ENCODE results near the gene FAM131A.

Gene FAM131A

DNA sequence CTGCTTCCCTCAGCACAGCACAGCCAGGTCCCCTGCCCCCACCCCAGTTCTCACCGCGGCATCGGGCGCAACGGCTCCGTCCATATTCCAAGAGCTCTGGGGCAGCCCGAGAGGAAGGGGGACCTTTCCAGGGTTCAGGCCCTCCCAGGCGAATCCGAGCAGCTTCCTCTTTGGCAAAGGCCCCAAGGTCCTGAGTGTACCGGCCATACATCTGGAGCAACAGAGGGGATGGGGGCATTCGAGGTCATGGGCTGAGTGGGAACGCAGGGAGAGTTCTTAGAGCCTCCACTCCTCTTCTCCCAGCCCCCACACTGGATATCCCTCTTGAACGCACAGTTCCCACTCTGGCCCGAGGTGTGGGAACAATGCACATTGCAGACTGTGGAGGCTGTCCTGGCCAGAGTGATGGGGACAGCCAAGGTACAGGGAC is 21.5 kb downstream of the FAM131A start:
- DNase-seq: no peak

DNA sequence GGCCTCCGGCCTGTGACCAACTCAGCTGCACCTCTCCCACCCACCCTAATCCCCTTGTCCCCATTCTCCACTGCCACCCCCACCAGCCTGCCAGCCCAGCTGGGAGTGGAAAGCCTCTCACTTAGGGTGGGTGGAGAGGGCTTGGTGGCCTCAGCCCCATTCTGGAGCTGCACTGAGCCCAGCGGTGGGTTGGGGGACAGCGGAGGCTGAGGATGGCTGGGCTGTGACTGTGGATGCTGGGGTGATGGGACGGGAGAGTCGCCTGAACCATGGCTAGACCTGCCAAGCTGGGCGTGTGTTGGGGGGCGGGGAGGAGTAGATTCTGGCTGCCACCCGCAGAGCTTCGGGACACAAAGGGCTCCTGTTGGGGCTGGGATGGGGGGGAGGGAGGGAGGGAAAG is 22.2 kb downstream of the FAM131A start:
- DNase-seq: no peak

DNA sequence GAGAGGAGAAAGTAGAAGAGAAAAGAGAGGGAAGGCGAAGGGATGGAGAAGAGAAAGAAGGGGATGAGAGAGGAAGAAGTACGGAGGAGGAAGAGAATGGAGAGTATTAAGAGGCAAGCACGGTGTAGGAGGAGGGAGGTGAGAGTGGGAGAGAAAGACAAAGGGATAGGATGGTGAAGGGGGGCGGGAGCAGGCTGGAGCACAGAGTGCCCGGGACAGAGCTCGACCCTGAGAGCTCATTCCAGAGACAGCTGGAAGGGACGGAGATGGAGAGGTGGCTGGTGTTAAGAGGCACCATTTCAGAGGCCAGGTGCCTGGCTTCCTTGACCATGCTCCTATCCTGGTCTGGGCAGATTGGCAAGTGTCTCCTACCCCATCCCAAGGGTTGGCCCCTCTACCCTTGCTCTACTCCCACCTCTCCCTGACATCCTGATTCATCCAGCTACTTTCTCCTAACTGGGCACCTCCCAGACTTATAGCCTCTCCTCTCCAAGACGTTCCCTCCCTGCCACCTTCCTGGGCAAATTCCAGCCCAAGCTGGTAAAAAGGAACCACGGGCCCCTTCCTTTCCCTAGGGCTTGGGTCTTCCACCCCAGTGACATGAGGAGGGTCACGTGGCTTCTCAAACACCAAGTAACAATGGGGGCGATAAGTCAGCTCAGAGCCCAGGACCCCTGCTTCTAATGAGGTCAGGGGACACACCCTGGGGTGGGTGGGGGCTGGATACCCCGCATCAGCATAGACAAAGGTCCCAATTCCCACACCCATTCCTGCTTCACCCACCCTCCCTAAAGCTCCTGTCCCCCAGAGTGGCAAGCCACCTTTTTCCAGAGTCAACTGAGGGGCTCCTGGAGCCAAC is 22.9 kb downstream of the FAM131A start:
- no peak for DNase-seq

DNA sequence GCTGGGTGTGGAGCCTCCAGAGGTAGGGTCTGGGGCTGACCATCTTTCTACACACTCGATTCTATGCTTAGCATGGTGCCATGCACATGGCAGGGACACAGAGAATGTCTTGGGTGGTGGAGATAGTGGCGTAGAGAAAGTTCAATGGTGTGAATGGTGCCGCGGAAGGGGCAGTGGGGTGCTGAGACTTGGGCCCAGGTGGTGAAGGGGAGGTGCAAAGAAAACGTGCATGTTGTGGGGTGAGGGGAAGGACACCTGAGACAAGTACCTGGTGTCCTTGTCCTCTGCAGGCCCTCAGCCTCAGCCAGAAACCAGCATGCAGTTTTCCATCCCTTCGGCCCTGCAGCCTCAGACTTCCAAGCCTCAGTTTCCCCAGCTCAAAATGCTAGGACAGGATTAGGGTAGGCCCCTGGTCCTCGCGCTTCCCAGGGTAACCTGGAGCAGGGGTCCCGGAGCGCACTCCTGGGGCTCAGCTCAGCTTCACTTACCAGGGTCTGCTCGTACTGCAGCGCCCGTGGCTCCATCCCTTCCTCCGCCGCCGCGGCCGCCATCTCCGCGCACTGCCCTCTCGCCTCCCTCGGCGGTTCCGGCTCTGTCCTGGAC is 23.6 kb downstream of the FAM131A start:
- DNase-seq: no peak

DNA sequence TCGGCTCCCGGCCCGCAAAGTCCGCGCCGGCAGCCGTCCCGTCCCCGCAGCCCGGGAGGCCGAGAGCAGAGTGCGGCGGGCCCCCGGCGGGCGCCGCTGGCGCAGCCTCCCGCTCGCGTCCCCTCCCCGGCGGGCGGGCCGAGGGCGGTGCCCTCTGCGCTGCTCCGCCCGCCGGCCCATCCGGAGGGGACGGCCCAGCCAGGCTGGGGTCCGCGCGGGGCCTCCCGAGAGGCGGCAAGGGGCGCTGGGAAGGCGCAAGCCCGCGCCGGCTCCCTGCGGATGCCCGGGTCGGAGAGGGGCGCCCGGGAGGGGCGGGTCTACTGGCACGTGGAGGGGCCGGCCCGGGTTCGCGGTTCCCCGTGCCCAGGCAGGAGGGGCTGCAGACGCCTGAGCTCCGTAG is 24.1 kb downstream of the FAM131A start, which contains the start of the genes CLCN2 and POLR2H:
Gene CLCN2 (minus strand): TSS at position 74 of the 400 bp plus-strand sequence. CDS start 126 bp downstream, outside the sequence.
Gene POLR2H (plus strand): TSS at position 179 of the 400 bp plus-strand sequence. CDS start 1,783 bp downstream, outside the sequence.
- DNase-seq: no peak

DNA sequence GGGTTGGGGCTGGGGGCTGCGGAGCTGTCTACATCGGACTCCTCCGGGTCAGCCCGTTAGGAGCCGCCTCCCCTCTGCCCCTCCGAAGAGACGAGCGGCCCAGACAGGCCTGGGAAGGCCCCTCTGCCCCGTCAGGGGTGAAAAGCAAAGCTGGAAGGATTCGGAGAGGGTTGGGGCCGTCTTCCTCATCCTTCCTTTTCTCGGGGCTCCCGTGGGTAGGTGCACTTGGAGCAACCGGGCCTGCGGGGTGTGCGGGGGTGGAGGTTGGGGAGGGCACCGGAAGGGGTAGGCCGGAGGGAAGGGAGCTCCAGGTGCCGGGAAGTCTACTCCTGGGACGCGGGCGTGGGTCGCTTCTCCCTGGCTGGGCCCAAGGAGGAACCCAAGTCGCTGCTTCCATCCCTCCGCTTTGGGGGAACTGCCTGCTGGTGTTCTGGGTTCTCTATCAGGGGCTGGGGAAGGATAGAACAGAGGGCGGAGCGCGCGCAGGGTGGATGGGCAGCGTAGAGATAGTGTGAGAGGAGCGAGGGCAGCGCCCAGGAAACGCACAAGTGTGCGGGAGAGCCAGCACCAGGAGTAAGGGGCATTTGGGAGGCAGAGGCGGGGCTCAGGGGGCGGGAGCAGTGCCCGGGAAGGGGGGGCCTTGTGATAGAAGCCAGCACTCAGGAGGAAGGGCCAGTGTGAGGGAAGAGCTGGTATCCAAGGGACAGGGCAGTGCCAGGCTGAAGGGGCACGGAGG is 24.7 kb downstream of the FAM131A start:
- no peak for DNase-seq

DNA sequence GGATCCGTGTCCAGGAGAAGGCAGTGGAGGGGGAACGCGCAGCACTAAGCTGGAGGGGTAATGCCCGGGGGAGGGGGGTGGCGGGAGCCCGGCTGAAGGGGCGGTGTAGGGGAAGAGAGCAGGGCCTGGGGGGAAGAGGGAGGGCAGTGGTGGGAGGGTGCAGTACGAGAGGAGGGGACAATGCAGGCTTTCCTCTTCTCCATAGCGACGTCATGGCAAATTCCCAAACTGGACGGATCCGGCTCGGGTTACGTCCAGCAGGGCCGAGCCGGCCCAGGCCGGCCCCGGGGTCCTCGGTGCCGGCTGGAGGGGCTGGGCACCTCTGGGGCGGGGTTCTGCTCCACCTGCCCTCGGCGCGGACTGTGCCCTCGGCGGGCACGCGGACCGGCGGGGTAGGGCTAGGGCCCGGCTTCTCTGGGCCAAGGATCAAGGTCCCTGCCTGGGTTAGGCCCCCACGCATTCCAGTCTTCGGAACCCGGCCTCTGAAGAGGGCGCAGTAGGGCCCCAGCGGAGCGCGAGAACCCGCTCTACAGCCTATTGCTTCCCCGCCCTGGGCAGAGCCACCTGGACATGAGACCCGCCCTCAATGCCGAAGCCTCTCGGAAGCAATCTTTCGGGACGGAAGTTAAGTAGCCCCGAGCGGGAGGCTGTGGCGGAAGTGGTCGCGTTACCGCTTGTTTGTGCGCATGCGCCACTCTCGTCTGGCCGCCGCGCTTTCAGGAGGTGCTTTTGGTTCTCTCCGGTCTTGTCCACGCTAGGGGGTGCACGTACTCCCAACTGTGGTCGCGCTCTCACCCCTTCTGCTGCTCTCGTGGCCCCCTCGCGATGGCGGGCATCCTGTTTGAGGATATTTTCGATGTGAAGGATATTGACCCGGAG is 25.5 kb downstream of the FAM131A start:
- peak; percentile 84 for DNase-seq

DNA sequence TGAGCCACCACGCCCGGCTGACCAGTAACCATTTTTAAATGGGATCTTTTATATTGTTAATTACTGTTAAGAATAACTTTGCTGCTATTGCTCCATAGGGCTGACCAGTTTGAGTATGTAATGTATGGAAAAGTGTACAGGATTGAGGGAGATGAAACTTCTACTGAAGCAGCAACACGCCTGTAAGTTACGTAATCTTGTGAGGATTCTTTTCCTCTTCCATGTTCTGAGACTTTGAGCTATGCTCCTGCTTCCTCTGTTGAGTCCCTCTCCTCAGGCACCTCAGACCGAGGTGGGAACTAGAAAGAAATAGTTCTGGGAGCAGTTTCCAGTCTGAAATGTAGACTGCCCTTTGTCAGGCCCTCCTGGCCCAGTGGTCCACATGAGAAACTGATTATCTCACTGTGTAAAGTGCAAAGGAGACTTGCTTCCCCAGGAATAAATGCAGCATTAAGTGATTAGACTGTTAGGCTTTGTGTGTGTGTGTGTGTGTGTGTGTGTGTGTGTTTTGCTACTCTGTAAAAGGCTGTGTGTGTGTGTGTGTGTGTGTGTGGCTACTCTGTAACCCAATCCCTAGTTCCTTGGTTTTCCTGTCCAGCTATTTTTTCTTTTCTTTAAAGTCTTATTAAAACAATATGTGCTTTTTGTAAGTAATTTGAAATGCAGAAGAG is 29.4 kb downstream of the FAM131A start:
- no peak for DNase-seq

DNA sequence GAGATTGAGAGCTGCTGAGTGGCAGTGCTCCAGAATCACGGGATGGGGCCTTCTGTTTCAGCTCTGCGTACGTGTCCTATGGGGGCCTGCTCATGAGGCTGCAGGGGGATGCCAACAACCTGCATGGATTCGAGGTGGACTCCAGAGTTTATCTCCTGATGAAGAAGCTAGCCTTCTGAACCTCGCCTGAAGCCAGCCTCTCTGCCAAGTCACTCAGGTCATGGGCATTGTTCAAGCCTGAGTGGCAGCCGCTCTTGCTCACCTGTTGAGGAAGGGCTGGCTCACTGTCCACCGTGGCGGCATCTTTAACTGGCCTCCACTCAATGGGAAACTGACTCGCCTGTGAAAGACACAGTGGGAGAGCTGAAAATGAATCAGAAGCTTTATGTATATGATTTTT is 30.7 kb downstream of the FAM131A start:
- DNase-seq: no peak

DNA sequence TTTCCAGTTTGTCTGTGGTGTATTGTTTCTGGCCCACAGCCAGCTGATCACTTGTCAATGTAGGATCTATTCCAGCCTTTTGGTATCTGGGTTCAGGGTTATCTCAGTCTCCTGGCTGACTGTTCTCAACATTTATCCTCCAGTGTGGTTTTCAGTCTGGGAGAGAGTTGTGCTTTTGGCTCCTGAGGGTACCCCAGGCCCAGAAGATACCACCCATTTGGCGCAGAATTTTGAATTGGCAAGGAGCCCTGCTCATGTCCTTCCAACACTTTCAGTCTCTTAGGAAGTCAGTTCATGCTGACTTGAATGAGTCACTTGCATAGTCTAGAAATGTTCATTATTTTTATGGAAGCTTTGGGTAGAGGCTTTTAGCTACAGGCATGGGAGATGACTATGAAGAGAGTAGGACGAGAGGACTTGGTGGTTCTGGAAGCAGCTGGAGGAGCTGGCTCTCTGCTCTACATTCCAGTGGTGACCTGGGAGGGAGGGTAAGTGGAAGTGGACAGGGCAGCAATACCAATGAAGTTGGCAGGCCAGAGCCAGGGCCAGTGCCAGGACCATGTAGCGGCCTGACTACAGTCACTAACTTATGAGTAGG is 31.3 kb downstream of the FAM131A start:
- no peak for DNase-seq

DNA sequence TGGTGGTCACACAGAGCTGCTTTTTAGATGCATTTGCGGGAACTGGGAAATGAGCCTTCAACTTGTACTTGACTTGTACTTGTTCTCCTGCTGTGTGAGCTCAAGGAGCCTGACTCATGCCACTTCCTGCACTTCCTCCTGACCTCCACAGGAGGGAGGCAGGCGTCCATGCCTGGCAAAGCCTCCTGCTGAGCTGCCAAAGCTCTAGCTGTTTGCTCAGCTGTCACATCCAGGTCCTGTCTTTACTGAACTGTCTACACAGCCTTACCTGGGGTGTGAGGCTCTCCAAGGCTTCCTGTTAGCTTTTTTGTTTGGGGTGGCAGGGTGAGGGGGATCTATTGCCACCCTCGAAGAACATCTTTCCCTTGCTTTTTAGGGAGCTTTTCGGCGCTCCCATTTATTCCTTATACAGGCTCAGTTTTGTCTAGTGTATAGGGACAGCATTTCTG is 34.2 kb downstream of the FAM131A start:
- peak; percentile 92 for DNase-seq

DNA sequence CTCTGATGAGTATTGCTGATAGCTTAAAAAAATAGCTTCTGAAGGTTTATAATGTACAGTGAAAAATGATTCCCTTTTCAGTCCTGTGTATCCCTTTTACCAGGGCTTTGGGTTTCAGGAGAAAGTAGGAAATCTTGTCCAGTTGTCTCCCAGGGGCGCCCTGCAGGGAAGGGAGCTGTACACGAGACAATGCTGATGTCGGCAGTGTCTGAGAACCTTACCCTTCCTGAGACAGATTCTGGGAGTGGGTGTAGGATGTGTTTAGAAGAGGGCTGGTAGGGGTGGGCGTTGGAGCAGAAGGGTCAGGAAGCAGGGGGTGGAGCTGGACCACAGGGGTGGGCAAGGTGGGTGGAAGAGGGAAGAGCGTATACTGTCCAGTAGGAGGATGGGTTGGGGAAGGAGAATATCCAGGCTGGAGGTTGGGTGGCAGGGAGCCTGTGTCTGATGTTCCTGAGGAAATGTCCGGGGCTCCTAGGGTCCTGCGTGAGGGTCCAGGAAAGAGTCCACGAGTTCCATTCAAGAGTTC is 35.0 kb downstream of the FAM131A start:
- DNase-seq: no peak

DNA sequence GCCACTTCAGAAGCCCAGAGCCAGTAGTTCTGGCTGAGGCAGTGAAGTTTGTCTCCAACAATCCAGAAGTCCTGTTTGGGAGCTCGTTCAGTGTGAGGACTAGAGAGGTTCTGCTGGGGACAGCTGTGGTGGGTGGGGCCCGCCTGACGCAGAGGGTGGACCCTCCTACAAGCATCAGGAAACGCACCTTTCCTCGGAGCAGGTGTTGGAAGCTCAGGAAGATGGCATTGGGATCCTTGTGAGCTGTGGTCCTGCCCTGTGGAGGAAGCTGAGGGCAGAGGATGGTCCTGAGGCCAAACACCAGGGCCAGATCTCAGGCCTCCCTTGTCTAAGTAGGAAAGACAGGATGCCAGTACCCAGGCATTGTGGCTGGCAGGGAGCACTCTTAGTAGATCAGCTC is 35.5 kb downstream of the FAM131A start:
- no peak for DNase-seq

DNA sequence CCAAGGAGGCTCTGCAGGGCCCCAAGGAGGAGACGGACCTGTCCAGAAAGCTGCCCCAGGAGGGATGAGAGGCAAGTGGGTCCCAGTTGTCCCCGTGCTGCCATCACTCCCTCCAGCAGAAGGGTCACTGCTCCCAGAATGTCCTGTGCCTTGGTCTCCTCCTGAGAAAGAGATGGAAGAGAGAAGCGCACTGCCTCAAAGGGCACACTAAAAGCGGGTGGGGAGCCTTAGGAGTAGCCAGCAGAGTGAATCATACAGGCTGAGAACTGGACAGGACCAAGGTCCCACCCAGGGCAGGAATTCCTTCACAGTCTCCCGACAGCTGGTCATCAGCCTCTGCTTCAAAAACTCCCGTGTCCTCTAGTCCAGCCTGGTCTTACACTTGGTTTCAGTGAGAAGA is 36.0 kb downstream of the FAM131A start:
- DNase-seq: no peak

DNA sequence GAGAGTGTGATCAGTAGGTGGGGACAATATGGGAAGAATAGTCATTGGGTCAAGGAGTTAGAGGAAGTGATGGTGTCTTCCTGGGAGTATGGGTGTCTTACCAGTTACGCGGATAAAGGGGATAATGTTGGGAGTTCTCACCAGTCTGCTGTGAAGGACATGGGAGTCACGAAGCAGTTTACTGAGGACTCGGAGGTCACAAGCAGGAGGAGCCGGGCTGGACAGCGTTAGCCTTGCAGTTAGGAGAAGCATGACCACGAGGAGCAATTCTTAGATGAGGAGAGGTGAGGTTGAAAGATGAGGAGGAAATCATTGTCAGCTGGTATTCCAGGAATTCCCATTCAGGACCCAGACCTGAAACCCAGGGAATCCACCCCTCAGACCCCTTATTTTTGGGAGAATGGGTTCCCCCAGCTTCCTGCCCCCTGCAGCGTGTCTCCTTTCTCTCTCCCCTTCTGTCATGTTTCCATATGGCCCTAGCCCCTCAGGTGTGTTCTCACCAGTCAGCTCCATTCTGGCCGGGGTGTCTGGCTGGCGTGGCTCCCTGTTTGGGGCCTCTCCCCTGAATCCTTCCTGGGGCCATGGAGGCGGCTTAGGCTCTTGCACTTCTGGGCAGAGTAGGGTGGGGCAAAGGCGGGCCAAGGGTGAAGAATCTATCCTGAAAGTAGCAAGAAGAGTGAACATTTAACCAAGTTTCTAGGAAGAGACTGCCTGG is 38.5 kb downstream of the FAM131A start:
- no peak for DNase-seq

DNA sequence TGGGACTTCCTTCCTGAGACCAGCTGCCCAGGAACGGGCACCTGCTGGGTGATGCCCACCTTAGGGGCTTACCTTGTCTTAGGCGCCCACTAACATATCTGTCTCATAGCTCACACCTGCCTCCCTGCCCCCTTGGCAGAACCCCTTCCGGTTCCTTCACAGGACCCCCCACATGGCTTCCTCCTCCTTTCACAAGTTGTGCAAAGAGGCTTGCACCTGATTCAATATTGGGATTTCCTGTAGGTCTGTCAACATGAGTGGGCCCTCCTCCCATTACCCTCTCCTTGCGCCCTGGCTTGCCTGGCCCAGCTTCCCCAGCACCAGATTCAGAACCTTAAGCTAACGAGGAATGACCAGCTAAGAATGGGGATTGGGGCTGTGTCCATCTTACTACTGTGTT is 40.0 kb downstream of the FAM131A start:
- DNase-seq: no peak

DNA sequence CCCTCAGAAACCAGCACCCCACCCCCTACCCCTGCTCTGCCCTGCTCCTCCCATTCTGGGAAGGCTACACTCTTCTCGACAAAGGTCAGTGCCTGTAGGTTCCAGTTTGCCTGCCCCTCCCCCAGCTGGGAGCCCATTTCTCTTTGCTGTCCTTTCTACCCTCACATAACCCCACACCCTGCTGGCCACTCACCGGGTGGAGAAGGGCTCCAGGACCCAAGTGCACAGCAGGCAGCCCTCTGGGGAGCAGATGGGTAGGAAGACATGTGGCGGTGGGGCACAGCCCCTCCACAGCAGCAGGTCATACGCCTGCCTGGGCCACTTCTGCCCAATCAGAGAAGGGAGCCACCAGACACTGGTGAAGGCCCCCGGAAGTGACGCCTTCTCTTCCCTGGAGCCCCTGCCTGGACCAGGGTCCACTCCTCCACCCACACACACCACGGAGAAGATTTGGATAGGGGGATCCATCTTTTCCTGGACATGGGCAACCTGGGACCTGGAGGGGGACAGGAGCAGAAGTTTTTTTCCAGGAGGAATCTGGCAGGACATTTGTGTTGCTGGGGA is 40.6 kb downstream of the FAM131A start, which contains the start of gene THPO:
Gene THPO (minus strand): TSS at position 326 of the 564 bp plus-strand sequence. CDS start 1,948 bp downstream, outside the sequence.
- DNase-seq: no peak

DNA sequence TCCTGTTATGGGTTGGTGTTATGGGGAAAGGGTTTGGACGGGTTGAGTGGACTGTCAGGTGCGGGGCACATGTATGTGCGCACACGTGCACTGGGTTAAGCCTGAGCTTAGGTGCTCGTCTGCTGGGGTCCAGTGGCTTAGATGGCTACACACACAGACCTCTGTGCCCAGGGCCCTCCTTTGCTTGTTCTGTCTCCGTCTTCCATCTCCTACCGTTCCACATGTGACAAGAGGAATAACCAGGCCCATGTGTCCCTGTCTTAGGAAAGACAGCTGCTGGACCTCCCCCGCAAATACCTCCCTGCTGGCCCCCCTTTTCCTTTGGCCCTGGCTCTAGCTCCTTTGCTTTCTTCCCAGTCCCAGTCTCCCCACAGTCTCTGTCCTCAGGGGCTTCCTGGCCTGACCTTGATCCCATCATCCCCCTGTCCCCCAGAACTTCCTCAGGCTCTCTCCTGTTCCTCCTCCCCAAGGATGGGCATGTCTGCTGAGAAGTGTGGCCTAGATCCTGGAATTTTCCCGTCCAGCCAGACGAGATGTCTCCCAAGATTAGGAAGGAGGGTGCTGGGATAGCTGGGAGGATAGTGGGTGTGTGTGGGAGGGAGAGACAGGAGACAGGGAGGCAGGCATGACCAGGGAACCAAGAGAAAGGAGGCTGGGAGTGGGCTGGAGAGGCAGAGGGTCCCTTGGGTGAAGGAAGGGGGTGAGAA is 41.4 kb downstream of the FAM131A start:
- DNase-seq: no peak
